Stimulated activated CD4-positive, alpha-beta T cell treated with anti-CD3 and anti-CD28 coated beads, Interleukin-15, amount 100 ng/mL, for 24 hours (primary cell): Measurements from ENCODE around the gene TNF.
"Not testable (repeated sequence)": the region's sequence is repeated elsewhere in the genome, so short reads cannot be mapped to it uniquely, and the experiment has no call there.

Experiments used
- DNase-seq: peaks from one replicate; pipeline ENCODE4 v3.0.0-alpha.2; 2020

Gene TNF

GRCh38 chr6:31588871-31589650 is 13.7 kb downstream of the TNF start:
- no peak for DNase-seq

DNA sequence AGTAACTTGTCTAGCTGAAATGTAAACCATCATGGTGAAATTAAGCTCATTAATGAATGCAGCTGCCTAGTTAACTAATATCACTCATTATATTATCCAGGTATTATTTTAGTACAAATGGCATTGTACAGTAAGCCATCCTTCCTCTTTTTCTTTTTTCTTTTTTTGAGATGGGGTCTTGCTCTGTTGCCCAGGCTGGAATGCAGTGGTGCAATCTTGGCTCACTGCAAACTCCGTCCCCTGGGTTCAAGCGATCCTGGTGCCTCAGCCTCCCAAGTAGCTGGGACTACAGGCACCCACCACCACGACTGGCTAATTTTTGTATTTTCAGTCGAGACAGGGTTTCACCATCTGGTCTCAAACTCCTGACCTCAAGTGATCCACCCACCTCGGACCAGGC is 15.3 kb downstream of the TNF start:
- not testable (repeated sequence) for DNase-seq

GRCh38 chr6:31592396-31592771 is 17.0 kb downstream of the TNF start:
- no peak for DNase-seq

DNA sequence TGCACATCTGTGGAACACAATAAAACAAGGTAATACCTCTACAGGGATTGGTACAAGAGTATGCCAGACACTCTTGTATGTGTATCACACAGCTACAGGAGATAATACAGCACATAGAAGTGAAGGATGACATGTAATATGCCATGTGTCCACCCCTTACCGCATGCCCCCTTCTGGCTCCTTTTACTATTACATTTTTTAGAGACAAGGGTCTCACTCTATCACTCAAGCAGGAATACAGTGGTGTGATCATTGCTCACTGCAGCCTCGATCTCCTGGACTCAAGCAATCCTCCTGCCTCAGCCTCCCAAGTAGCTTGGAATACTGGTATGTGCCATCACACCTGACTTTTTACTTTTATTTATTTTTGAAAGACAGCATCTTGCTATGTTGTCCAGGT is 21.6 kb downstream of the TNF start:
- DNase-seq = peak; percentile 54

GRCh38 chr6:31607317-31607716 is 32.0 kb downstream of the TNF start:
- no peak for DNase-seq

DNA sequence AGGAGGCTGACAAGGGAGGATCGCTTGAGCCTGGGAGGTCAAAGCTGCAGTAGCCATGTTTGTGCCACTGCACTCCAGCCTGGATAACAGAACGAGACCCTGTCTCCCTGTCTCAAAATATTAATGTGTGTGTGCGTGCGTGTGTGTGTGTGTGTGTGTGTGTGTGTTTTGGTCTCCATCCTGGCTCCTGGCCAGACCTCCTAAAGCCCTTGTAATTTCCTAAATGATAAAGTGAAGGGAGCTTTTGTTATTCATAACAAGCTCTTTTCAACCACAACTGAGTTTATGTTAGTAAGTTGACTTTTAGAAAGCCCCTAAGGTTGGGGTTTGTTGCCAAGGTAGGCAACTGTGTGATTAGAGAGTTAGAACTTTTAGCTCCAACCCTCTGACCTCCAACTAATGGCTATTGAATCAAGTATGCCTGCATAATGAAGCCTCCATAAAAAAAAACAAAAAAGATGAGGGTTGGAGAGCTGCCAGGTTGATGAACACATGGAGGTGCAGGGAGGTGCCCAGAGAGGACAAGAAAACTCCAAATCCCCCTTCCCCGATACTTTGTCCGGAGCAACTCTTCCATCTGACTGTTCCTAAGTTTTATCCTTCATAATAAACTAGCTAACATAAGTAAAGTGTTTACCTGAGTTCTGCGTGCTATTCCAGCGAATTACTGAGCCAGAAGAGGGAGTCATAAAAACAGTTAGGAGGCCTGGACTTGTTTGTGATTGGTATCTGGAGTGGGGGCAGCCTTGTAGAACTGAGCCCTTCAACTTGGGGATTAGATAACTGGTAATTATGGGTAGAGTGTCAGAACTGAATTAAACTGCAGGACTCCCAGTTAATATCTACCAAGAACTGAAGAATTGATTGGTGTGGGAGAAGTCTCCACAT is 34.4 kb downstream of the TNF start:
- DNase-seq = no peak

DNA sequence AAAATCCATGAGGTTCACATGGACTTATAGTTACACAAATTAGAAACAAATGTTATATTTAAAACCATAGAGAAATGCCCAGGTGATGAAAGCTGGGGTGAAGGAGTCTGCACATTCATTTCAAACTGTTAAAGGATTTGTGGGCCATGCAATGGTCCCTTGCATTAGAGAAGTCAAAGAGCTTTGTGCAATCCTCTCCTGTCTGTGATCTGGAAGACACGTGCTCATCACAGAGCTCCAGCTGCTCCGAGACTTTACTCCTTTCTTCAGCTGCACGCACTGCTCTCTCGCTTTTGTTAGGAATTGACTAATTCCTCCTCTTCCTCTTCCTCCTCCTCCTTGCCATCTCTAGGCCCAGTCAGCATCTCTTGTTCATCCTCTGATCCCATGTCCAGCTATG is 35.6 kb downstream of the TNF start:
- no peak for DNase-seq

DNA sequence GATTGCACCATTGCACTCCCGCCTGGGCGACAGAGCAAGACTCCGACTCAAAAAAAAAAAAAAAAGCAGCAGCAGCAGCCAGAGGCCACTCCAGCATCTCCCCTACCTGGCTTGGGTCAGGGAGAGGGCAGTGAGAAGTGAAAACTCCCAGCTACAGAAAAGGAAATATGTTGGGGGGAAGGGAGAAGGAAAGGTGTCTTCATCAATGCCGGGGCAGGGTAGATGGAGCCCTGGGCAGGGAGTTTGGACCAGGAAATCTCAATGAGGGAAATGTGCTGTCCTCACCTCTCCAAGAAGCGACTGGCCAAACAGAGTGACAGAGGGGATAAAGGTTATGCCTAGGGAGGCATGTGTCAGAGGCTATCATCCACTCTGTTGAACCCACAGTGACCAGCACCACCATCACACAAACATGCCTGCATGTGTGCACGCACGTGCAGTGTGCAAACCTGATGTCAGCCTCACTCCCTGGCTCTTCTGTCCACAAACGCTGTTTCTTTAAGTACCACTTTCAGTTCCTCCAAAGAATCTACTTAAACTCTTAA is 38.8 kb downstream of the TNF start:
- no peak for DNase-seq

DNA sequence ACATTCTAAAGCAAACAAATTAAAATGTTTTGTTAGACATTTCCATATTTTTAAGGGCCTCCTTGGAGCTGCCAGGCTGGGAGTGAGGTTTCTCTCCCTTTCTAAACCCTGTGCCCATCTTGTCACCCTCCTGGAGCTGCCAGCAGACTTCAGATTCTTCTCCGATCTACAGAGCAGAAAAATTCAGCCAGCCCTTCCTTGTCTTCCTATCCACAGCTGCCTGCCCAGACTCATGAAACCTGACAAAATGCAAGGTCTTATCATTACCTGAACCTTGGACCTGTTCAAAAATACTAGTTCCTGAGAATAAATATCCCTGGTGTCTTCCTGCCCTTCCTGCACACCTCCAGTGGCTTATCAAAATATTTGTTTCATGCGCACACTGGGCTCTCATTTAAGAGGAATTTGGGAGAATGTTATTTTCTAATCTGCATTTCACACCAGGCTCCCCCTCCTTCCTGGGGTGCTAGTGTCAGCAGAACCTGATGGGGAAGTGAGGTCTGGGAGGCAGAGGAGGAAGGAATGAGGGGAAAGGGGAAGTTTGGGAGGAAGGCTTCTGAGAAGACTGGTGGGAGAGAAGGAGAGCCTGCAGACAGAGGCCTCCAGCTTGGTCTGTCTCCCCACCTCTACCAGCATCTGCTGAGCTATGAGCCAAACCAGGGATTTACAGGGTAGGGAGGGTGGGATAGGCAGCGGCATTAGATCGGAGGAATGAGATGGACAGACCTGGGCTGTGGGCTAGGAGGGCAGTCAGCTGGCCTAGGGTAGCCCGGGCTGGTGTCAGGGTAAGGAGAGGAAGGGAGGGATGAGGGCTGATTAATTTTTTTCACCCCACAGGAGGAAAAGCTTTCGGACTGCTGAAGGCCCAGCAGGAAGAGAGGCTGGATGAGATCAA is 39.6 kb downstream of the TNF start, which contains the start of gene AIF1:
TSS of gene AIF1 (plus strand) at position 551 of the 895 bp plus-strand sequence. CDS start at position 647, 96 bp downstream.
- no peak for DNase-seq

- peak; percentile 55 for DNase-seq
Measured at GRCh38 chr6:31615748-31616147, 40.4 kb downstream of the TNF start.

- no peak for DNase-seq
Measured at GRCh38 chr6:31617010-31617409, 41.6 kb downstream of the TNF start.

- DNase-seq = peak; percentile 98
Measured at GRCh38 chr6:31619805-31620585, 44.6 kb downstream of the TNF start.

DNA sequence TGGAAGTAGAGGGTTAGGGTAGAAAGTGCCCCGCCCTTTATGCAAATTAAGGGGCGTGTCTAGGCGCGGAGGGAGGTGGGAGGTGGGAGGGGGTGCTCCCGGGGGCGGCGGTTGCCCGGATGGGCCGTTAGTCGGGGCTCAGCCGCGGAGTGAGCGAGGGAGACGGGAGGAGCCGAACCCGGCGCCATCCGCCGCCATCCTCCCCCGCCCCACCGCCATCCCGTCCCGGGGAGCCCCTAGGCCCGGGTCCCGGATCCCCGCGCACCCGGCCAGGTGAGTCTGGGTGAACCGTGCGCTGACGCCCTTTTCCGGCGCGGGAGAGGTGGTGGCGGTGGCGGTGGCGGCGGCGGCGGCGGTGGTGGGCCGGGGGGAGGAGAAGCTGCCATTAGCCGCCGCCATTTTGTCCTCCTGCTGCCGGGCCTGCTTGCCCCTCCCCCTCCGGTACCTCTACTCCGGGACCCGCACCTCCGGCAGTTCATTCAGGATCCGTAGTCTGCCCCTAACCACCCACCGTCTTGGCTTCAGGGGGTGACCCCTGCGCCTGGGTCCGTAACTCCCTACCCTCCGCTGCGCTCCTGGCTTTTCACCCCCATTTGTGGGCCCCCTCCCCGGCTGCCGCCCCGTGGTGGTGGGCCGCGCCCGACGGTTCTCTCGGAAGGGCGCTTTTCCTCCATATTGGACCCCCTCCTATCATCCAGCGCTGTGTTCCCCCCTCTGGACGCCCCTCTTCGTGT is 45.4 kb downstream of the TNF start, which contains the start of gene PRRC2A:
TSS of gene PRRC2A (plus strand) at position 130 of the 734 bp plus-strand sequence. CDS start 2,075 bp downstream, outside the sequence.
- DNase-seq = peak; percentile 97

DNA sequence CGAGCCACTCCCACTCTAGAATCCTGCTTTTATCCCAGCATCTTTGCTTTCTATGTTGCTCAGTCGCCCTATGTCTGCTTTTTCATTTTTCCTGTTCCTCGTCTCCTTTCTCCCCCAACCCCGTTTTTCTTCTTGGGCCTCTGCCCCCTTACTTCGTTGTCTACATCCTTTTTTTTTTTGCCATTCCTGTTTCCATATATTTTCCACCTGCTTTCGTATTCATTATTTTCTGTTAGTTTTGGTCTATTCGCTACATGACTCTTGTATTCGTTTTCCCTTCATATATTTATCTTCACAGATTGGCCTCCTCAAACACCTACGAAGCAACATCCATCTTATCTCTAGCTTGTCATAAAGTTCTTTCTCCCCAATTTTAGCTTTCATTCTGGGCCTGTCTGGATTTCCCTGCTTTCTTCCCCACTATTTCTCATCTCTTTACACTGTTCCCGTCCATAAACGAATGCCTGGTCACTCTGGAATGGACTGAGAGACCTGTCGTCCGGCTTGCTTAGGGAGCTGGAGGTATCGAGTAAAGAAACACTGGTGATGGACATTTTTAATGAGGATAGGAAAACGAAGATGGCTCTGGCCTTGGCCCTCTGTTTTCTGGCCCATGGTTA is 46.1 kb downstream of the TNF start:
- no peak for DNase-seq

GRCh38 chr6:31621991-31622390 is 46.6 kb downstream of the TNF start:
- no peak for DNase-seq

DNA sequence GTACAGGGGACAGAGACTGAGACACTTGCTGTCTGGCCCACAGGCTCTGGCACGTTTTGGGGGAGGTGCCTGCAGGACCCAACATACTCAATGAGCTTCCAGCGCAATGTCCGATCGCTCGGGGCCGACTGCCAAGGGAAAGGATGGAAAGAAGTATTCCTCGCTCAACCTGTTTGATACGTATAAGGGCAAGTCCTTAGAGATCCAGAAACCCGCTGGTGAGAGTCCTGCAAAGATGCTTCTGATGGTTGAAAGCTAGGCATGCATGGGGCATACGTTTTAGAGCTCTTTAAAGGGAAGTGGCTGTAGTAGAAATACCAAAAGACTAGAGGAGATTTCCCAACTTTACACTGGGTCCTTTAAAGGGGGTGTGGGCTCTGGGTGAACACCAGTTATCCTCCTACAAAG is 47.3 kb downstream of the TNF start:
- DNase-seq = no peak

DNA sequence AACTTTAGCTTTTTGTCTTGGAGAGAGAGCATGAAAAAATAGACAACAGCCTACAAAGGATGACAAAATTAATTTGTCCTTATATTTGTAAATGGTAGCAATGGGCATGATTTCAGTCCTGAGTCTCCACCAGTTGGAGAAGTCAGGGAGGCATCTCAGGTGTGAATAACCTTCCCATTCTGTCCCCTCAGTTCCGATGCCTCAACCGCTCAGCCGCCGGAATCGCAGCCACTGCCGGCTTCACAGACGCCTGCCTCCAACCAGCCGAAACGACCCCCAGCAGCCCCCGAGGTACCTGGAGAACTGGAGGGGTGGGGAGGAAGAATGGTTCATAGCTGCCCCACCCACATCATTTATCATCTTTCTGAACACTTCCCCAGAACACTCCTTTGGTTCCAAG is 48.7 kb downstream of the TNF start:
- no peak for DNase-seq

- no peak for DNase-seq
Measured at GRCh38 chr6:31626952-31627351, 51.6 kb downstream of the TNF start.

GRCh38 chr6:31627690-31628287 is 52.4 kb downstream of the TNF start:
- no peak for DNase-seq
